Activated effector memory CD4-positive, alpha-beta T cell treated with Interleukin-2 at 50 U/mL for 16 hours (primary cell): Measurements from ENCODE around the gene TFDP3.

Experiments
- DNase-seq: peaks from one replicate; pipeline ENCODE4 v3.0.0-alpha.2; 2020

TFDP3 gene, protein sequence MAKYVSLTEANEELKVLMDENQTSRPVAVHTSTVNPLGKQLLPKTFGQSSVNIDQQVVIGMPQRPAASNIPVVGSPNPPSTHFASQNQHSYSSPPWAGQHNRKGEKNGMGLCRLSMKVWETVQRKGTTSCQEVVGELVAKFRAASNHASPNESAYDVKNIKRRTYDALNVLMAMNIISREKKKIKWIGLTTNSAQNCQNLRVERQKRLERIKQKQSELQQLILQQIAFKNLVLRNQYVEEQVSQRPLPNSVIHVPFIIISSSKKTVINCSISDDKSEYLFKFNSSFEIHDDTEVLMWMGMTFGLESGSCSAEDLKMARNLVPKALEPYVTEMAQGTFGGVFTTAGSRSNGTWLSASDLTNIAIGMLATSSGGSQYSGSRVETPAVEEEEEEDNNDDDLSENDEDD

DNA sequence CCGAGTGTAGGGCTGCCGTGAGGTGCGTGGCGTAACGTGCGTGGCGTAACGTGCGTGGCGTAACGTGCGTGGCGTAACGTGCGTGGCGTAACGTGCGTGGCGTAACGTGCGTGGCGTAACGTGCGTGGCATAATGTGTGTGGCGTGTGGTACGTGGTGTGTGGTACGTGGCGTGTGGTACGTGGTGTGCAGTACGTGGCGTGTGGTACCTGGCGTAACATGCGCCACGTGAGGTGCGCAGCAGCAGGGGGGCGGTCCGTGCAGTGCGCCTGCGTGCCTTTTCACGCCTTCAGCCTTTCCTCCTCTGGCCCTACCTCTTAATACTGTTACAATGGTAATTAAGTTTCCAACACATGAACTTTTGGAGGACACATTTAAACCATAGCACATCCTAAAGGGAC is at the start of gene TFDP3:
TSS of gene TFDP3 (minus strand) at position 26 of the 400 bp plus-strand sequence. CDS start 95 bp downstream, outside the sequence.
- no peak for DNase-seq

DNA sequence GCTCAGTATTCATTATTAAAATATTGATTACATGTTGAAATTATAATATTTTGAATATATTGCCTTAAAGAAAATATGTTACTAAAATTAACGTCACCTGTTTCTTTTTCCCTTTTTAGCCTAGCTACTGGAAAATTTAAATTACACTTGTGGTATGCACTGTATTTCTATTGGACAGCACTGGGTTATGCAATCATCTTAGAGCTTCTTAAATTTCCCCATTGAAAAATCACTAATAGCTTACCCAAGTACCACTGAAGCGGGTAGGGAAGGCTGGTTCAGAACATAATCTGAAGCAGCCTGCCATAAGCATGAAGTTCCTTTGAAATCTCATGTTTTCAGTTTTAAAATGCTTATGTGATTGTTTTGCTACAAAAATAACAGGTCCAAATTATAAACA is 49.5 kb upstream of the TFDP3 start:
- DNase-seq = no peak

DNA sequence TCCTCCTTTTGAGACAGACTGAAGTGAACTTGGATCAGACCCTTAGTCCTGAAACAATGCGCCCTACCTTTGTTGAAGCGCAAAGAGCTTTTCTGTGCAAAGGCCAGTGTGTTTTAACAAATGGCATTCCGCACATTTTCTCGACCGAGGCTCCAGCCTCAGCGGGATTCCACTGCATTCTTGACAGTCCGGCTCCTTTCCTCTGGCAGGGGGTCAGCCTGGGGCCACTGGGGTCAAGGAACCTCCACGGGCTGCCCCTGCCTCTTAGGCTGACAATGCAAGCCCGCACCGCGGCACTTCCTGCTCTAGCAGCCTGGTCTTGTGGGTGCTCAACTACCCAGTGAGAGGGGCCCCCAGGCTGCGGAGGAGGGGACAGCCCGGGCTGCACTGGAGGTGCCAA is 47.2 kb upstream of the TFDP3 start:
- no peak for DNase-seq

DNA sequence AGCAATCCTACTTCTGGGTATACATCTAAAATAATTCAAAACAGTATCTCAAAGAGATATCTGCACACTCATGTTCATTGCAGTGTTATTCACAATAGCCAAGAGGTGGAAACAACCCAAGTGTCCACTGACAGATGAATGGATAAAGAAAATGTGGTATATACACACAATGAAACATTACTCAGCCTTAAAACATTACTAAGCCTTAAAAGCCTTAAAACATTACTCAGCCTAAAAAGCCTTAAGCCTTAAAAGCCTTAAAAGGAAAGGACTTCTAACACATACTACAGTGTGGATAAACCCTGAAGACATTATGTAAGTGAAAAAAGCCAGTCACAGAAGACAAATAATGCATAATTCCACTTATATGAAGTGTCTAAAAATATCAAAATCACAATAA is 40.3 kb upstream of the TFDP3 start:
- no peak for DNase-seq

DNA sequence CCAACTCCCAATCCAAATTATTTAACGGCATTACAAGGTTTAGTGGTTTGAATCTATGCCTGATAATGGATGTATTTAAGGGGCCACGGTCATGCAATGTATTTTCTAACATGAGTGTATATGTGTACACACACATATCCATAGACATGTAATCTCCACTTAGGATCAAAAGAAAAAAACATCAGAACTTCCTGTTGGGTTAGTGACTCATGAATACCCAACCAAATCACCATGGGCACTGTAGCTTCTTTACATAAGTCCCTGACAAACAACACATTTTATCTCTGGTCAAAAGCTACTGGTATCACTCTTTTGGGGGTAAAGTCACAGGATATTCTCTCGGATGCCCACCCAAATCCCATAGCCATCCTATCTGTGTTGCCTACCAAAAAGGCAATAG is 36.5 kb upstream of the TFDP3 start:
- DNase-seq = no peak

DNA sequence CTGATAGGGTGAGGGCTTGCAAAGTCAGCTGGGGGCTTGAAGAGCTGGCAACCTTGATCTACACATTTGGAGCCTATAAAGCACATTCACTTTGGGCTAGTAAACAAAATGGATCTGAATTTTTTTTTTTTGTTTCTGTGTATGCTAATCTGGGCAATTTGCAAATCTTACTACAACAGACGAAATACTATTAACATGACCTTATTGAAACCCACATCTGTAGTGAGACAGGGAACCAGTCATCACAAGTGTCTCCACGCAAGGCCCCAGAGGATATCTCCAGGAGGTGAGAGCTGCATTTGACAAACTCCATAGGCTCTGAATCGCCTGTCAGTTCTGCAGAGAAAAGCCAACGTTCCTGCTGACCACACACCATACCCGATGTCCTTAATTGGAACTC is 33.0 kb upstream of the TFDP3 start:
- no peak for DNase-seq

DNA sequence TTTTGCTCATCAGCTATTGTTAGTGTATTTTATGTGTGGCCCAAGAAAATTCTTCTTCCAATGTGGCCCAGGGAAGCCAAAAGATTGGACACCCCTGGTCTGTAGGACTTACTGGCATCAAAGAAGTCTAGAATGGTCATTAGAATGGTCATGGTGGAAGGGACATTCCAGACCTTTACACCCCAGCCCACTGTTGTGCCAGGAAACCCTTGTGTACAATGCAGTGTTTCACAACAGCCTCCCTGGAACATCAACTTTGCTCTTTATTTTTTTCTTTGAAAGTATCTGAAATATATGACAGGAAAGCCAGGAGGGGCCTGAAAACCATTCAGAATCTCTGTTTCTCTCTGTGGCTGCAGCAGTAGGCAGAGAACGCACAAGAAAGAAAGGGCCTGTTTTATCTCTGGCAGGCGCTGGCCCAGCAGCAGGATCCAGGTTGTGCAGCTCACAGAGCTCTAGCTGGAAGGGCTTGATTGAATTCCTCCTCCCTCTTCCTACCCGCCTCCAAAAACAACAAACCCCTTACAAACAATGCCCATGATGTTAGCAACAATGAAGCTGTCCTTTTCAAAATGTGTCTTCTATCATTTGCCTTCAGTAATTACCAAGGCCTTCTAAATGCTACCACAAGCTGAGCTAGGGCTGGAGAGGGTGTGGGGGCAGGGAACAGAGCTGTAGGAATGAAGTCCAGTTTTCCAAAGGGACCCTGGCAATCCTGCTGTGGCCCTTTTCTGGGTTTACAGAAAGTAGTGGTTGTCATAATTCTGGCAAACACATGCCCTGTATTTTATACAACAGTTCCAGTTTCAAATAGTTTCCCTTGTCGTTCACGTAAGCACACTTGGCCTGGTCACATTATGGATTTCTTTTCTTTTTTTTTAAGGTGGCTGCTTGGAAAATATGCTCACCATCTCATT is 32.3 kb upstream of the TFDP3 start:
- no peak for DNase-seq

DNA sequence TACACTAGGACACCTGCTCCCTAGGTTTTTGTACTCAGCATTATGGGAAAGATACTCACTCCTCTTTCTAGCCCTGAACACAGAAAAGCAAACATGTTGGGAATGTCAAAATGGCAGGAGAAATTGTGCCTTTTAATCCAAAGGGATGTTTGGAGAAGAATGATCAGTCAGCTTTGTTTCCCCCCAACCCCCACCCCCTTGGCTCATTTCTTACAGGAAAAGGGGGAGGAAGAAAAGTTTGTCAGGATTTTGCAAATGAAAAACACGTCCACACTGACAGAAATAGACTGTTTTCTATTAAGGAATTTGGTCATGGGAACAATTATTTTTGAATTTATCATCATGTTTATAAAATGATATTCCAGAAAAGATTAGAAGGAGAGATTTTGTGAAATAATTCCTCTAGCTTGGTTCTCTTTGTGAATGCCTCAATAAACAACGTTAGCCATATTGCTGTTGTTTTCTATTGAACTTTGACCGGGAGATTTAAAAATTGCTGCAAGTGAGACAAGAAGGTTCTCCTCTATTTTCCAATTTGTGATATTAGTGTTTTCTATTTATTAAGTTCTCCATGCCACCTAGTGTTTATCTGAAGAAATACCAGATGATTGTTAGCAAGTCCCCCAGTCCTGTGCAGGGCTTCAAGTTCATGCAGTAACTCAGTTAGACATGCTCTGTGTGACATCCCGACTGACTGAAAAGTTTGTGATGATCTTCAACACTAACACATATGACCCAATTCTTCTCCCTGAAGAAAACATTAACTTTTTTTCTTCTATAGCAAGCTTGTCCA is 31.3 kb upstream of the TFDP3 start:
- no peak for DNase-seq

DNA sequence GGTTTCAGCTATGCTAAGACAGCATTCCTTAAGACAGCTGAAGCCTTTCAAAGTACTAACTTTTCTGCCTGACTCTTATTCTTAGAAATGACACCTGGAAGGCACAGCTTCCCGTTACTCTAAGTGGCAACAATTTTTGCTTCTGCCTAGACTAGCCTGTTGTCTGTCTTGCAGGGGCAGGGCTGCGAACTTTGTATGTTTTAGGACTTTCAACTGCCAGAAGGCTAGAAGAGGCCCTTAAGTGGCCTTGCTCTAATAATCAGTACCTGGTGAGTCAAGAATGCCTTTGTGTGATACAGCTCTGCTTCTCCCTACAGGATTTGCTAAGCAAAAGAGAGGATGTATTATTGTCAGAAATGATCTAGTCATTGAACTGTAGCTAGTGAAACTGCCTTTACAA is 30.0 kb upstream of the TFDP3 start:
- no peak for DNase-seq

DNA sequence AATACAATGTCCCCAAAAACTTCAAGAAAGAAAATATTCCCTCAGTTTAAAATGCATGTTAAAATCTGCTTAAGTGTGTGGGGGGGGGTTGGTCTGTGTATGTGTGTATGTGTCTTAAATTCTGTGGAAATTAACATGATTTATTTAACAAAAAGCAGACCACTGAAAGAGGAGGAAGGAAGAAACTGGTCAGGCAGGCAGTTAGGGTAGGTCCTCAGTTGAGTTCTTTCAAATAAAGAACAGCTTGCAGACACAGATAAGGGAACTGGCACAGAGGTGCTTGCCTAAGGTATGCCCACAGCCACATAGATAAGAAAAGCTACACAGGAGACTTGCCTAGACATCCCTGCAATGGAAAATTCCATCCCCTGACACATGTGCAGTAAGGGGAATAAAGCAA is 28.8 kb upstream of the TFDP3 start:
- DNase-seq = no peak

DNA sequence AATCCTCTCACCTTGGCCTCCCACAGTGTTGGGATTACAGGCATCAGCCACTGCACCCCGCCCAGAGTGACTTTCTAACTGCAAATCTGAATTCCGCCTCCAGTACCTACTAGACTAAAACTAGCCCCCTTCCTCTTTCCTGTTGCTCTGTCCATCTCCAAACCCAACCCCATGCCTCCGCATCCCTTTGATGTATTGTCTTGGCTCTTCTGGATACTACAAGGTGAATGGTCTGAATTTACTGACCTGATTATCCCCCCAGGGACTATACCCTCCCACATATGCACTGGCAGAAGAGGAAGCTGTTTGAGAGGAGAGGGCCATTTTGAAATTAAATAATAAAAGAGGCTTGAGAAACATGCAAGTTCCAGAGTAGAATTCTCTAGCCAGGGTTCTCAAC is 17.7 kb upstream of the TFDP3 start:
- no peak for DNase-seq

DNA sequence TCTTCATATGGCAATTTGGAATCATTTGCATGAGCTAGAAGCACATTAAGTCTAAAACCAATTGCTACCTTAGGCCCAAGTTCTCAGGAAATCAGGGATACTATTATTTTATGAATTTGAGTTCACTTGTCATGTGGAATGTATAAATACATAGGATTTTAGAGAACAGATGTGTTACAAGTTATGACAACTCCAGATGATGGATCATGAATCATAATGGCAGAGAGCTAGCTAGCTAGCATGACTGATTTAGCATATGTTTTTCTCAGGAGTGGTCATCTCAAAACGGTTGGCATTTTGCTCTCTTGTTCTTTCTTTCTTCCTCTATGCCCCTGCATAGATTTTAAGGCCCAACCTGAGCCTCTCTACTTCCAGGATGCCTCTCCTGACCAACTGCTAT is 14.2 kb upstream of the TFDP3 start:
- DNase-seq = no peak

DNA sequence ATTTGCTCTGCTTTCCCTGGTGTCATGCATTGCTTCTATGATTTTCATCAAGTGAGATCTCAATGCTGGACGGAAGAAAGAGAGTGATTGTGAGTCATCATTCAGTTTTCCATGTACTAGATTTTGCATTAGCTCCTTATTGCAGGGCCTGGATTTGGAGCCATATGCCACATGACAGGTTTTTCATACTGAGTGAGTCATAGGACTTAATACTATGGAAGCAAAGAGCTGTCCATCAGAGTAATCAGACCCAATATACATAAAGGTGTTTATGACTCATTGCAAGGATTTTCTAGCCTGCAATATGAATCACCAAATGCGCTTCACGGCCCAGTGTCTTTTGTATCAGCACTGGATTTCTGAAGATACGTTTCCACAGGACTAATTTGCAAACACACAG is 11.2 kb upstream of the TFDP3 start:
- DNase-seq = no peak

DNA sequence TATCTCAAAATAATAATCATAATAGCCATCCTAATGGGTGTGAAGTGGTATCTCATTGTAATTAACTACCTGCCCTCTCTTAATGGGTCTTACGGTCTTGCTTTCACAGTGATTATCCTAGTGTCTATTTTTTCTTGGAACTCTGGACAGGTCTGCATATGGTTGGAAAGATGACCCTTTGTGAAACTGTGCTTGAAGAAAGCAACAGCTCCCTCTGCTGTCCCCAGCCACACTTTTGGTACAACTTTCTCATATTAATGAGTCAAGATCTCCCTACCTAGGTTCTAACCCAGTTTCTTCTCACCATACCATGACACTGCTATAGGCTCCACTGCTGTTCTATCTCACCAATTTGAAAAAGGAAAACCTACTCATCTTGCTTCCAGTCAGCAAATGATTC is 2.4 kb downstream of the TFDP3 start:
- DNase-seq = no peak

DNA sequence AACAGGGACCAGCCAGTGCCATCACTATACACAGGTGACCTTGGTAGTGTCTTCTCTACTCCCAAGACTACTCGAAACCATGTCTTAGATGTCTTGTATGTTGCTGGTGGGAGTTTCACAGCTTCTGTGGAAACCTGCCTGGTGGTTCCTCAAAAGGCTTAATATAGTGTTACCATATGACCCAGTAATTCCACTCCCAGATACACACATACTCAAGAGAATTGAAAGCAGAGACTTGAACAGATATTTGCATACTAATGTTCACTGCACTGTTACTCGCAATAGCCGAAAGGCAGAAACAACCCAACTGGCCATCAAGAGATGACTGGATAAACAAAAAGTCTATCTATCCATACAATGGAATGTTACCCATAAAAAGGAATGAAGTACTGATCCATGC is 3.1 kb downstream of the TFDP3 start:
- DNase-seq = no peak

DNA sequence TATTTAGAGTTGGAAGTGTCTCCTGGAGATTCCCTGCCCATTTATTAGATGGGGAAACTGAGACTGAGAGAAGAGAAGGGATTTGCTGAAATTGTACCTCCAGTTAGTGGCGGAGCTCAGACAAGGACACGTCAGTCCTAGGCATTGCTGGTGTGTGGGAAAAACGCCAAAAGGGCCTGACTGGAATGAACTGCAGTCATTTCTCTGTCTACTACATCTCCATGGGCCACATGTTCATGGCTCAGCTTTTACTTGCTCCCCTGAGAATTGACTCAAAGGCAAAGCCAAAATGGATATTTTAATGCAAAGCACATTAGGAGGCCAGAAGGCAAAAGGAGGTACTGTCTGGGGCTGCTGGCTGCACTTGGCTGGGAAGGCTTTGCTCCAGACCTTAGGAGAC is 3.9 kb downstream of the TFDP3 start:
- no peak for DNase-seq

DNA sequence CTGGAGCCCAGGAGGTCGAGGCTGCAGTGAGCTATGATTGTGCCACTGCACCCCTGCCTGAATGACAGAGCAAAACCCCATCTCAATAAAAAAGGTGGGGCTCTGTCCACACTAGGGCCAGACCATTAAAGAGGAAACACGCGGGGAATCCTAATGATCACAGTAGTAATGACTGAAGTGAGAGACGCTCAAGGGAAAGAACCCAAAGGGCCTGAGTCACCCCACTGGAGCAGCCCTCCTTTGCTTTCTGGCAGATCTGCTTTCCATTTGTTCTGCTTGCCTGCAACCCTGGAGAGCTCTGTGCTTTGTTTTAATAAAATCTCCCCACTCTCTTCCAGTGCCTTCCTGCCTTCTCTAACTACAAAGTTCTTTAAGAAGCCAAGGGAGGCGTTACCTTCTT is 5.0 kb downstream of the TFDP3 start:
- no peak for DNase-seq

DNA sequence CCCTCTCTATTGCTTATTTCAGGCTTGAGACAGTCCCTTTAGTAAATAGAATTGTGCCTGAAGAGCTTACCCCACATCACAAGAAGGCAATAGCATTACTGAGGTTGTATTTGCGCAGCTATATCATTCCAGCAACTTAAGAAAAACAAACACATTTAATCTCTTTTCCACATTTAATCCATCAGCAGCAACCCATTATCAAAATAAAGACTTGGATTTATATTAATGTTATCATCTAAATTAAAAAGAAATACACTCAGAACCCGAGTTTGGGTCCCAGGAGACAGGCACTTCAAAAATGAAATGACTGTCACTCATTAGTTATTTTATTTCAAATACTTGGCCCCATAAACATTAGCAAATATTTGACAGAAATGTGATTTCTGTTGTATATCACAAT is 10.4 kb downstream of the TFDP3 start:
- no peak for DNase-seq

DNA sequence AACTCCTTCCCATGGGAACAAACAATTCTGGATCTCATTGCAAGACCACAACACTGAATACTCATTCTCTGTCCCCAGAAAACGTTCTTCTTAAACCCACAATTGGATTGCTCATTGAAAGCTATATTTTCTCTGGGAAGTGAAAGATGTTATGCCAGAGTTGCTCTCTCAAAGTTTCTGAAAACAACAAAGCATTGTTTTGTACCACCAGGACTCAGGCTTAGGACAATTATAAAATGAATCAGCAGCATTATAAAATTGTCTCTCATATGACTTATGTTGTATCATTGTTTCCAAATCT is 26.5 kb downstream of the TFDP3 start:
- no peak for DNase-seq

DNA sequence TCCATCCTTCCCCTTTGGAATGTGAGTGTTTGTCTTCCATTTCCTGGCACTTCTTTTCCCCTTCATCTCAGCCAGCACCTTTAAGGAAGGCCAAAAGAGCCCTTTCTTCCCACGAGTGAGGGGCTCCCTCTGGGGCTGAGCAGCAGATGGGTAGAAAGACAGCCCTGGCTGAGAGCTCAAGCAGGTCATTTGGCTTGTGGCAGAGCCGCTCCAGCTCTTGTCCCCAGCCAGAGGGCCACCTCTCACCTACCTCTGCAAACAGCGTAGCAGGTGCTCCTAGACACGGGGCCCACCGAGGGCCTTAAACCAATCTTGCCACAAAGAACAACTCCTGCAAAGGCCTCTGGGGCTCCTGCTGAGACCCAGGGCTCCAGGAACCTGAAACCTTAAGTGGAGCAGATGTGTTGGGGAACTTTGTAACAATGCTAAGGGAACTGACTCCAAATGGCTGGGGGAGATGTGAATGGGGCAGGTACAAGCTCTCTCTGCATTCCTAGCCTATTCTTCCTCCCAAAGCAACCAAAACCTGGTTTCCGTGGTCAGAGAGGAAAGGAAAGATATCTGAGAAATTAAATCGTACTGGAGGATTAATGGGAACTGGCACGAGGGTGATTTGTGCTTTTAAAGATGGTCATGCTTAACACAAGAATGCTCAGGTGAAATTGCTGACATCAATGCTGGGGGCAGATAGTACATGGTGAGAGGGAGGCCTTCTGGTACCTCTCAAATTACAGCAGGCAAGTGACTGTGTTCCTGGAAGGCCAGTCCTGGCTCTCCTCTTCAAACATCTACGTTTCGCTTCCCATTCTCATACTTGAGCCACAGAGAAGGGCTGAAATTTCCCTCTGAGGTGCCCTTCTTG is 27.0 kb downstream of the TFDP3 start:
- no peak for DNase-seq

DNA sequence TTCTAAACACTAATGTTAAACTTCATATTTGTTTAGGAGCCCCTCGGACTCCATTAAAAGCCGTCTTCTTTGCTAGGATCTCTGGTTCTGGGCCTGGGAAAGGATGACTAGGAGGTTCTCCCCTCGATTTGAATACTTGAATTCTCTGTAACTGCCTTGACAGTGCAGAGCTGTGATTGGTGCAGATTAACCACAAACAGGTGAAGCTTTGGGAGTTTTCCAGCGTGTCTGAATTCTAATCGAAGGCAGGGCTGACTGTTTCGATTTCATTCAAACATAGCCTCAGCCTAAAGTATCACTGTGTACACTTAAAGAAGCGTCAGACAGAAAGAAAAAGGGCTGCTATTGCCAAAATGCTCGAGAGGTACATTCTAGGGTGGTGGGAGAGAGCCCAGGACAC is 29.0 kb downstream of the TFDP3 start:
- no peak for DNase-seq

DNA sequence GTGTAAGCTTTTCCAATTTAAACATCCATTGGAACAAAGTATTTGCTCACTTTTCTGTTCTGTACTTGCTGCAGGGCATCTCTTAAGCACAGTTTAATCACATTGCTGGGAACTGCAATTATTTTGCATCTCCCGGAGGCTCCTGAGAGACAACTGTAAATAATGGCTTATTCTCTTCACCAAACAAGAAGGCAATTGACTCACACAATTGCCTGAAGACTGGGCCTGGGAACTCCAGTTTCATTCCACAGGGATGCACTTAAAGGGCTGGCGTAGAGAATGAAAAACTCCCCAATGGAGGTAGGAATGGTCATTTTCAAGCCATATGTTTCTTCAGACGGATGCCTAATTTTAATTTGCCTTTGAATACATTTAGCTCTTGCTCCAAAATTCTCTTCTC is 29.5 kb downstream of the TFDP3 start:
- DNase-seq = no peak

DNA sequence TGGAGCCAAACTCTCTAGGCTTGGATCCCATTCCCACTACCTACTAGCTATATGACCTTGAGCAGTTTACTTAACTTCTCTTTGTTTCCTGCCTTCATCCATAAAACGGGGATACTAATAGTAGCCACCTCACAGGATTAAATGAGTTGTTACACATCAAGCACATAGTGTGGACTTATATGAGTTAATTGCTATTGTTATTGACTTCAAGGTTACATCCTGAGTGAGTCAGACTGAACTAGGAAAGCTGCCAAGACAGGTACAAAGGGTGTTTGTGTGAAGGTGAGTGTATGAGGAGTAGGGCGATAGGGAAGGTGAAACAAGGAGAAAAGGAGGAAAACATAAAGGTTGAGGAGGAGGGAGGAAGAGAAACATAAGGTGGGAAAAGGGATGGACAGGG is 32.2 kb downstream of the TFDP3 start:
- DNase-seq = no peak
